Gastroesophageal sphincter (tissue), 4 donors: ENCODE results near the gene TRRAP. TPM values are rescaled to one million over a fixed set of nuclear protein-coding genes. Genes with fewer than 3 reads are reported as not detected.

Experiments
- ATAC-seq: fragments of 150-250 bp; one replicate; pipeline ENCODE4 v1.9.1; 2016; ENCODE audit warnings: mild to moderate bottlenecking, moderate library complexity
- H3K27ac ChIP-seq, 4 donors: fragments of 200-600 bp; sonication (generic) in 3 of 4; 1 replicate in 3 of 4; 2 replicates in 1 of 4; pipeline ENCODE4 v1.5.1; 2016 to 2019
- H3K27me3 ChIP-seq: fragments of 200-600 bp; sonication (generic); one replicate; pipeline ENCODE4 v1.5.1; 2019
- H3K36me3 ChIP-seq, 2 donors: fragments of 200-600 bp; sonication (generic); one replicate each; pipeline ENCODE4 v1.5.1; 2019; ENCODE audit warnings: control low read depth in 1 of 2
- H3K4me1 ChIP-seq, 3 donors: fragments of 200-600 bp; sonication (generic); 1 replicate in 2 of 3; 2 replicates in 1 of 3; pipeline ENCODE4 v1.5.1; 2016 to 2019; ENCODE audit warnings: control low read depth in 2 of 3
- H3K4me3 ChIP-seq, 2 donors: fragments of 200-600 bp; sonication (generic); one replicate each; pipeline ENCODE4 v1.5.1; 2019; ENCODE audit warnings: mild to moderate bottlenecking in 1 of 2, moderate library complexity in 1 of 2
- H3K9me3 ChIP-seq, 3 donors: fragments of 200-600 bp; sonication (generic); one replicate each; pipeline ENCODE4 v1.5.1; 2017 to 2019; ENCODE audit warnings: control low read depth in 2 of 3
- EP300 ChIP-seq: sonication (generic); formaldehyde crosslinking; IDR thresholded peaks from one replicate; pipeline ENCODE4 v1.6.1; 2017; ENCODE audit warnings: antibody characterized with exemption, mild to moderate bottlenecking
- POLR2A ChIP-seq, 2 donors: fragments of 450-650 bp; IDR thresholded peaks; one replicate each; pipeline ENCODE4 v1.6.1; 2017; ENCODE audit warnings: antibody characterized with exemption in 2 of 2, mild to moderate bottlenecking in 2 of 2, moderate library complexity in 1 of 2
- POLR2AphosphoS5 ChIP-seq: sonication (generic); formaldehyde crosslinking; IDR thresholded peaks from one replicate; pipeline ENCODE4 v1.6.1; 2017; ENCODE audit warnings: antibody characterized with exemption
- WGBS, 2 donors: methylation state at CpG; one replicate each; pipeline ENCODE4 v1.1.5; 2018; ENCODE audit warnings: low coverage in 1 of 2; 5-methylcytosine and 5-hydroxymethylcytosine counted together
- total RNA-seq, 4 donors: library from RNA; depleted of rRNA; stranded (reverse); fragments of >200 nt; gene quantifications; one replicate each; pipeline ENCODE4 v1.1.0, GENCODE V29; 2016
- TF ChIP-seq, protein P1 (sequence below), 4 experiments: fragments of 200-600 bp in 2 of 4; fragments of 450-650 bp in 2 of 4; sonication (generic) in 1 of 4; IDR thresholded peaks; one replicate each; pipeline ENCODE4 v1.5.1; 2017 to 2019; ENCODE audit warnings: antibody characterized with exemption in 4 of 4, mild to moderate bottlenecking in 2 of 4, moderate library complexity in 2 of 4

Gene TRRAP
- total RNA-seq, 4 donors from 2014 or later, result 19.1 to 34.8 (median 28.4) TPM

GRCh38 chr7:98923512-98923911 is 45.2 kb downstream of the TRRAP start:
- Histone ChIP-seq H3K36me3 (peaks cover 0 to 100% of the 10 kb centered on the region in 2 donors), H3K27ac (no peak overlapping the region), H3K4me1 (no peaks in the 10 kb centered on the region), H3K4me3 (no peak overlapping the region), H3K9me3 (no peaks in the 10 kb centered on the region), H3K27me3 (no peaks in the 10 kb centered on the region)
- WGBS, 2 donors, result 78 to 95% methylated on average over 3 to 5 of the region's 5 CpGs
- ATAC-seq, result no peak
- no peak for TF ChIP-seq POLR2A (IDR thresholded peaks at IDR 0.05)
- no peak for TF ChIP-seq POLR2AphosphoS5
- TF ChIP-seq, protein P1, sequence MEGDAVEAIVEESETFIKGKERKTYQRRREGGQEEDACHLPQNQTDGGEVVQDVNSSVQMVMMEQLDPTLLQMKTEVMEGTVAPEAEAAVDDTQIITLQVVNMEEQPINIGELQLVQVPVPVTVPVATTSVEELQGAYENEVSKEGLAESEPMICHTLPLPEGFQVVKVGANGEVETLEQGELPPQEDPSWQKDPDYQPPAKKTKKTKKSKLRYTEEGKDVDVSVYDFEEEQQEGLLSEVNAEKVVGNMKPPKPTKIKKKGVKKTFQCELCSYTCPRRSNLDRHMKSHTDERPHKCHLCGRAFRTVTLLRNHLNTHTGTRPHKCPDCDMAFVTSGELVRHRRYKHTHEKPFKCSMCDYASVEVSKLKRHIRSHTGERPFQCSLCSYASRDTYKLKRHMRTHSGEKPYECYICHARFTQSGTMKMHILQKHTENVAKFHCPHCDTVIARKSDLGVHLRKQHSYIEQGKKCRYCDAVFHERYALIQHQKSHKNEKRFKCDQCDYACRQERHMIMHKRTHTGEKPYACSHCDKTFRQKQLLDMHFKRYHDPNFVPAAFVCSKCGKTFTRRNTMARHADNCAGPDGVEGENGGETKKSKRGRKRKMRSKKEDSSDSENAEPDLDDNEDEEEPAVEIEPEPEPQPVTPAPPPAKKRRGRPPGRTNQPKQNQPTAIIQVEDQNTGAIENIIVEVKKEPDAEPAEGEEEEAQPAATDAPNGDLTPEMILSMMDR (IDR thresholded peaks at IDR 0.05), result no peak
- no peak for TF ChIP-seq EP300

DNA sequence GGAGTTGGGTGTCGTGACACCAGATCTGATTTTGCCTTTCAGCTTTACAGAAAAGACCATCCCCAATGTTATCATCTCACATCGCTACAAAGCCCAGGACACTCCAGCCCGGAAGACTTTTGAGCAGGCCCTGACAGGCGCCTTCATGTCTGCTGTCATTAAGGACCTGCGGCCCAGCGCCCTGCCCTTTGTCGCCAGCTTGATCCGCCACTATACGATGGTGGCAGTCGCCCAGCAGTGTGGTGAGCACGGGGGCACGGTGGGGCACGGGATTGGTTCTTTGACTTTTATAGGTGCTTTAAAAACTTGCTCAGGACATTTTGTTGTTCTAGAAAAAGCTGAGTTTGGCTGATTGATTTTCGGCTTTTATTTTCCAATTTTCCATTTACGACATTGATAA is 48.8 kb downstream of the TRRAP start:
- Histone ChIP-seq H3K27me3 (no peaks in the 10 kb centered on the region), H3K9me3 (no peaks in the 10 kb centered on the region), H3K27ac (no peak overlapping the region), H3K4me3 (no peak overlapping the region), H3K36me3 (peaks cover 0 to 100% of the 10 kb centered on the region in 2 donors), H3K4me1 (no peaks in the 10 kb centered on the region)
- 98 to 100% methylated on average over 3 to 15 of the region's 15 CpGs for WGBS, 2 donors
- TF ChIP-seq EP300, result no peak
- no peak for TF ChIP-seq POLR2AphosphoS5
- no peak for TF ChIP-seq POLR2A (IDR thresholded peaks at IDR 0.05)
- TF ChIP-seq, protein P1 (IDR thresholded peaks at IDR 0.05), result no peak
- no peak for ATAC-seq

GRCh38 chr7:98930464-98930863 is 52.1 kb downstream of the TRRAP start:
- Histone ChIP-seq H3K27ac (no peak overlapping the region), H3K4me1 (no peaks in the 10 kb centered on the region), H3K9me3 (no peaks in the 10 kb centered on the region), H3K27me3 (no peaks in the 10 kb centered on the region), H3K4me3 (no peak overlapping the region), H3K36me3 (peaks cover 0 to 100% of the 10 kb centered on the region in 2 donors)
- ATAC-seq, result no peak
- WGBS, 2 donors, result 82 to 87% methylated on average over 5 to 10 of the region's 10 CpGs
- TF ChIP-seq, protein P1 (IDR thresholded peaks at IDR 0.05), result no peak
- TF ChIP-seq EP300 (no peak), POLR2AphosphoS5 (no peak), POLR2A (IDR thresholded peaks at IDR 0.05) (no peak)

GRCh38 chr7:98930921-98931320 is 52.6 kb downstream of the TRRAP start:
- WGBS, 2 donors, result 83% methylated on average over 1 of the region's 3 CpGs; no CpG with 5 or more reads in 1 of the 2 donors
- no peaks in the 10 kb centered on the region for H3K4me1 ChIP-seq
- peaks cover 0 to 100% of the 10 kb centered on the region in 2 donors for H3K36me3 ChIP-seq
- no peak for ATAC-seq
- no peak overlapping the region for H3K27ac ChIP-seq
- no peak overlapping the region for H3K4me3 ChIP-seq
- no peaks in the 10 kb centered on the region for H3K27me3 ChIP-seq
- TF ChIP-seq POLR2AphosphoS5, result no peak
- no peak for TF ChIP-seq EP300
- TF ChIP-seq, protein P1 (IDR thresholded peaks at IDR 0.05), result no peak
- TF ChIP-seq POLR2A (IDR thresholded peaks at IDR 0.05), result no peak
- no peaks in the 10 kb centered on the region for H3K9me3 ChIP-seq

DNA sequence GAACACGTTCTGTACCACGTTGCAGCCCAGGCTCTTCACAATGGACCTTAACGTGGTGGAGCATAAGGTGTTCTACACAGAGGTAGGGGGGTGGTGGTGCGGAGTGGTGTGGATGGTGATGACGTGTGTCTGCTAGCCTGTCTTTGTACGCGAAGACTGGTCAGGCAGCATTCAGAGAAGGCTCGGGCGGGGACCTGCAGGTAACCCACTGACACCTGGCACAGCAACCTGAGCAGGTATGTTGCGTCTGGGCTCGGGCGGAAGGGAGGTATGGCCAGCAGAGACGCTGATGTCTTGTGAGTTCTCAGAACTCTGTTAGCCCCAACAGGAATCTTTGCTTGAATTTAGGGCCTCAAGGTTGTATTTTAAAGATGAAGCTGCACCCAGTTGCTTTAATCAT is 55.0 kb downstream of the TRRAP start:
- no peaks in the 10 kb centered on the region for H3K27me3 ChIP-seq
- no peak for ATAC-seq
- TF ChIP-seq POLR2A (IDR thresholded peaks at IDR 0.05) (no peak), EP300 (no peak), POLR2AphosphoS5 (no peak)
- TF ChIP-seq, protein P1 (IDR thresholded peaks at IDR 0.05), result no peak
- no peaks in the 10 kb centered on the region for H3K9me3 ChIP-seq
- no peak overlapping the region for H3K27ac ChIP-seq
- peaks cover 0 to 100% of the 10 kb centered on the region in 2 donors for H3K36me3 ChIP-seq
- H3K4me3 ChIP-seq, result no peak overlapping the region
- no peaks in the 10 kb centered on the region for H3K4me1 ChIP-seq
- WGBS, 2 donors, result 85% methylated on average over 8 of the region's 13 CpGs; no CpG with 5 or more reads in 1 of the 2 donors
